Fibroblast of pulmonary artery (primary cell): ENCODE data around the gene GPR22.

Source experiments
- DNase-seq: peaks from one replicate; pipeline ENCODE4 v3.0.0-alpha.2; 2010; ENCODE audit warnings: low read depth
- H3K4me3 ChIP-seq: replicated peaks from 2 replicates; pipeline ENCODE4 v1.5.1; 2011; ENCODE audit warnings: low read depth, mild to moderate bottlenecking, control low read depth, low read length, moderate library complexity
- TF ChIP-seq, protein P1 (sequence below): IDR thresholded peaks from 2 replicates; pipeline ENCODE4 v1.5.1; 2011; ENCODE audit warnings: mild to moderate bottlenecking, control low read depth, low read length, inconsistent platforms; ENCODE audit errors: missing control alignments

Gene GPR22

DNA sequence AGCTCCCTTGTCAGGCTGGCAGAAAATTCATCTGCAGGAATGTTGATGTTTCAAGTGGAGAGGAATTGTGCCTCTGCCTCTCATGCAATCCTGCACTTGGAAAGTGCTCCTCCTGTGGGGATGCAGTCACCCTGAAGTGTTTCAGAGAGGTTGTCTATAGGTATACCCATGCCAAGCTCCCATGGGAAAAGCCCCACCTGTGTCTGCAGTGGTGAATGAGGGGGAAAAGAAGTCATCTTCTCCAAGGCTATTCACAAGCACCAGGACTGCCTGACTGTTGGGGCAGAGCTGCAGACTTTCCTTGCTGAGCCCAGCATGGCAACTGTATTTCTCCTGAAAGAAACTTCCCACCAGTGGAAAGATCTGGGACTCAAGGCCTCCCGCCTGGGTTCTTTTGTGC is 35.5 kb downstream of the GPR22 start:
- TF ChIP-seq, protein P1, sequence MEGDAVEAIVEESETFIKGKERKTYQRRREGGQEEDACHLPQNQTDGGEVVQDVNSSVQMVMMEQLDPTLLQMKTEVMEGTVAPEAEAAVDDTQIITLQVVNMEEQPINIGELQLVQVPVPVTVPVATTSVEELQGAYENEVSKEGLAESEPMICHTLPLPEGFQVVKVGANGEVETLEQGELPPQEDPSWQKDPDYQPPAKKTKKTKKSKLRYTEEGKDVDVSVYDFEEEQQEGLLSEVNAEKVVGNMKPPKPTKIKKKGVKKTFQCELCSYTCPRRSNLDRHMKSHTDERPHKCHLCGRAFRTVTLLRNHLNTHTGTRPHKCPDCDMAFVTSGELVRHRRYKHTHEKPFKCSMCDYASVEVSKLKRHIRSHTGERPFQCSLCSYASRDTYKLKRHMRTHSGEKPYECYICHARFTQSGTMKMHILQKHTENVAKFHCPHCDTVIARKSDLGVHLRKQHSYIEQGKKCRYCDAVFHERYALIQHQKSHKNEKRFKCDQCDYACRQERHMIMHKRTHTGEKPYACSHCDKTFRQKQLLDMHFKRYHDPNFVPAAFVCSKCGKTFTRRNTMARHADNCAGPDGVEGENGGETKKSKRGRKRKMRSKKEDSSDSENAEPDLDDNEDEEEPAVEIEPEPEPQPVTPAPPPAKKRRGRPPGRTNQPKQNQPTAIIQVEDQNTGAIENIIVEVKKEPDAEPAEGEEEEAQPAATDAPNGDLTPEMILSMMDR: no peak
- no peak for DNase-seq
- no peak overlapping the region for H3K4me3 ChIP-seq

DNA sequence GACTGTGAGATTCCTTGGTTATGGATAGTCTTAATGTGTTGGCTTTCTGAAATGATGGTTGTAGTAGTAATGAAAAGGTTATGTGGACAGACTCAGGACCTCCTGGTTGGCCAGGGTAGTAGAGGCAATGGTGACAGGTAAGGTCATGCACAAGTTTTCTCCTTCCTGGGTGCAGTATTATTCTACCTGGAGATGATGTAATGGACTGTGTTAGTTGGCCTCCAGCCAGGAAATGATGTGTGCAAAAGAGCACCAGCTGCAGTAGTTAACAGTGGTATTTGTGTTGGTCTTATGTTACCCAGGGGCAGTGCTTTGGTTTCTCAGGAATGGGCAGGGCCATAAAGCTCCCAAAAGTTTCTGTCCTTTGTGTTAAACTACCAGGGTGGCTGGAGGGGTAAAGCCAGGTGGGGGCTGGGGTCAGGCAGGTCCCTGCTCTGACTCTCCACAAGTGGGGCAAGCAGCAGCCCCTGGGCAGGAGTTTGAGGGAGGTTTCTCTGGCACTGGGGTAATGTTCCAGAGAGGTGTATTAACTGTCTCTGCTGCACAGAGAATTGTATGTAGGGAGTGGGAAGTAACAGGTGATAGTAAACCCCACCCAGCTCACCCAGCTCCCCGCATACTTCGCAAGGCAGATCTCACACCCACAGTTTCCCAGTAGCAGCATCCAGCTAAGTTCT is 36.3 kb downstream of the GPR22 start:
- TF ChIP-seq, protein P1: no peak
- peak; percentile 16 for DNase-seq
- no peak overlapping the region for H3K4me3 ChIP-seq

DNA sequence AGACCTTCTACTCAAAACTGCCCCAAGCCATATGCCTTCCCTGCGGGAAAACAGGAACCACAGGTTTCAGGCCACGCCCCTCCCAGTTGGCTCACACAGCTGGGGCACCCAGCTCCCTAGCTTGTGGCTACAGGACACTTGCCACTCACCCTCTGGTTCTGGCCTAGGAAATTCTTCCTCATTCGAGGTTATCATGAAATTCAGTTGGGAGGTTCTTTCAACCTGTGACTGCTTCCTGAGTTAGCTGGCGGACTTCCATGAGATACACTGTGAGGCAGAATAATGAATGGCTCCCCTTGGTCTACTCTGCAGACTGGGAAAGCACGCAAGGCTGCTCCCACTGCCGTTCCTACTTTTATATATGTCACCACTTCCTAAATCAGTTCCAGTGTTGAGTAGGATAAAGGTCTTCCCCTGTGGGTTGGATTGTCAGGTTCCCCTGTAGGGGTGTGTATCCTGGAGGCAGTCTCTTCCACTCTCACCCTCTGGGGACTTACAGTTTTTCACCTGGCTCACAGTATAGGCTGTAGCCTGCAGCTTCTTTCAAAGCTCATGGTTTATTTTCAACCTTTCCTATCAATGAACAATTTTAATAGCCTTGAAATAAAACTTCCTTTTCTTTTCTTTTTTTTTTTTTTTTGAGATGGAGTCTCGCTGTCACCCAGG is 37.0 kb downstream of the GPR22 start:
- TF ChIP-seq, protein P1: no peak
- peak; percentile 21 for DNase-seq
- H3K4me3 ChIP-seq: no peak overlapping the region
